Hindlimb muscle (tissue), 1 donor: ENCODE measurements around the gene TUBAL3. TPM values are rescaled to one million over a fixed set of nuclear protein-coding genes. Genes with fewer than 3 reads are reported as not detected.
"Not testable (repeated sequence)": the region's sequence is repeated elsewhere in the genome, so short reads cannot be mapped to it uniquely, and the experiment has no call there.

ENCODE experiments used
- DNase-seq: peaks from one replicate; pipeline ENCODE4 v3.0.0-alpha.2; 2013
- polyA plus RNA-seq: library from polyadenylated mRNA; unstranded; fragments of 120-200 nt; gene quantifications from one replicate; pipeline ENCODE4 v1.2.1, GENCODE V29; 2013; ENCODE audit not compliant: insufficient read length

The TUBAL3 gene
- polyA plus RNA-seq, 1 donor = not detected

GRCh38 chr10:5423771-5424170 lies 19.1 kb upstream of the TUBAL3 start:
- DNase-seq = no peak

GRCh38 chr10:5419466-5420094 lies 15.0 kb upstream of the TUBAL3 start:
- DNase-seq = no peak

- DNase-seq = no peak
Measured at GRCh38 chr10:5418584-5418983, 14.0 kb upstream of the TUBAL3 start.

- DNase-seq = no peak
Measured at GRCh38 chr10:5416981-5417380, 12.4 kb upstream of the TUBAL3 start.

- no peak for DNase-seq
Measured at GRCh38 chr10:5413012-5413938, 8.6 kb upstream of the TUBAL3 start.

- DNase-seq = peak; percentile 85
Measured at GRCh38 chr10:5412277-5412941, 7.8 kb upstream of the TUBAL3 start, which contains the start of gene NET1. Gene NET1, plus strand, starts transcription at chr10:5412557. Its CDS starts 136 bp downstream, at chr10:5412693.

GRCh38 chr10:5411941-5412276 lies 7.3 kb upstream of the TUBAL3 start:
- DNase-seq = no peak

GRCh38 chr10:5410787-5411186 lies 6.2 kb upstream of the TUBAL3 start:
- not testable (repeated sequence) for DNase-seq

GRCh38 chr10:5406918-5407317 lies 2.3 kb upstream of the TUBAL3 start:
- DNase-seq = no peak

- DNase-seq = no peak
Measured at GRCh38 chr10:5402798-5403197, 1.8 kb downstream of the TUBAL3 start.

- no peak for DNase-seq
Measured at GRCh38 chr10:5400468-5401240, 4.0 kb downstream of the TUBAL3 start.

GRCh38 chr10:5399332-5399731 lies 5.3 kb downstream of the TUBAL3 start:
- DNase-seq = no peak

GRCh38 chr10:5396556-5397300 lies 7.9 kb downstream of the TUBAL3 start:
- DNase-seq = no peak

- DNase-seq = no peak
Measured at GRCh38 chr10:5395168-5395567, 9.5 kb downstream of the TUBAL3 start.

GRCh38 chr10:5393529-5393928 lies 11.1 kb downstream of the TUBAL3 start:
- DNase-seq = no peak

- no peak for DNase-seq
Measured at GRCh38 chr10:5391790-5392189, 12.8 kb downstream of the TUBAL3 start.

- DNase-seq = no peak
Measured at GRCh38 chr10:5390607-5391205, 13.9 kb downstream of the TUBAL3 start.

- DNase-seq = no peak
Measured at GRCh38 chr10:5387169-5387568, 17.5 kb downstream of the TUBAL3 start.

GRCh38 chr10:5385224-5385623 lies 19.4 kb downstream of the TUBAL3 start:
- no peak for DNase-seq

GRCh38 chr10:5381187-5381586 lies 23.4 kb downstream of the TUBAL3 start:
- DNase-seq = no peak

GRCh38 chr10:5380395-5380794 lies 24.2 kb downstream of the TUBAL3 start:
- not testable (repeated sequence) for DNase-seq
